ENCODE measurements around the gene NDRG3.

DNA sequence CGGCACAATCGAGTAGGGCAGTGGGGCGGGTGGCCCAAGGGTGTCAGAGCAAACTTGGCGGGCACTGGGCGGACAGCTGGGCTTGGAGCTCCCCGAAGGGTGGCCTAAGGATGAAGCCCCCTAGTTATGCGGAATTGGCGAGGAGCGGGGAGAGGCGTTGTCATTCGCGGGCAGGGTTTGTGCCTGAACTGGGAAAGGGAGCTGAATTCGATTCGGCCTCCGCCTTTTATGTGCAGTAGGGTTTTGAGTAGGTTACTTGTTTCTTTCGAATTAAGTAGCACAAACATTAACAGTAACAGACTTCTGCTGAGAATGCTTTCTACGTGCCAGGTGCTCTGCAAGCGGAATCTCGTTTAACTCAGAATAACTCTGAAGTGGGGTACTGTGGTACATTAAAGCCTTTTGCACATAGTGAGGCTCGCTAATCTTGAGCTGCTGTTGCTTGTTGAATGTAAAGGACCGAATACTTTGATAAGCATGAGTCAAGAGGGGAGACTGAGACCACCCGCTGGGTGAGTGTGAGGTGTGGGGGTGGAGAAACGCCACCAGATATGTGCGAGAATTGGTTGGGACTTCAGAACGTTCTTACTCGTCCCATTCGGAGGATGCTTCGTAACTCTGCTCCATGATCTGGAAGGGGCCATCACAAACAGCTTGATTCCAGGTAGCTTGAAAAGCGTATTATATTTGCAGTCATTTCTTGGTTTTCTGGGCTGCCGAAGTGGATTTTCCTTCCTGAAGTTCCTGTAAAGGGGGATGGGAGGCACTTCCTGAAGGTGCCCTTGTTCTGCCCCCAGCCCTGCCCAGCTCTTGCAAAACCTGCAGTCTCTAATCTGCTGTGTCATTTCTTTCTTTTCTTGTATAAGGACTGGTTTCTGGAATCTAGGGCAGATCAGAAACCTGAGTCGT, 139.5 kb downstream of the NDRG3 start:
- TF ChIP-seq, protein P1, sequence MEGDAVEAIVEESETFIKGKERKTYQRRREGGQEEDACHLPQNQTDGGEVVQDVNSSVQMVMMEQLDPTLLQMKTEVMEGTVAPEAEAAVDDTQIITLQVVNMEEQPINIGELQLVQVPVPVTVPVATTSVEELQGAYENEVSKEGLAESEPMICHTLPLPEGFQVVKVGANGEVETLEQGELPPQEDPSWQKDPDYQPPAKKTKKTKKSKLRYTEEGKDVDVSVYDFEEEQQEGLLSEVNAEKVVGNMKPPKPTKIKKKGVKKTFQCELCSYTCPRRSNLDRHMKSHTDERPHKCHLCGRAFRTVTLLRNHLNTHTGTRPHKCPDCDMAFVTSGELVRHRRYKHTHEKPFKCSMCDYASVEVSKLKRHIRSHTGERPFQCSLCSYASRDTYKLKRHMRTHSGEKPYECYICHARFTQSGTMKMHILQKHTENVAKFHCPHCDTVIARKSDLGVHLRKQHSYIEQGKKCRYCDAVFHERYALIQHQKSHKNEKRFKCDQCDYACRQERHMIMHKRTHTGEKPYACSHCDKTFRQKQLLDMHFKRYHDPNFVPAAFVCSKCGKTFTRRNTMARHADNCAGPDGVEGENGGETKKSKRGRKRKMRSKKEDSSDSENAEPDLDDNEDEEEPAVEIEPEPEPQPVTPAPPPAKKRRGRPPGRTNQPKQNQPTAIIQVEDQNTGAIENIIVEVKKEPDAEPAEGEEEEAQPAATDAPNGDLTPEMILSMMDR (IDR thresholded peaks at IDR 0.05): no peak
- TF ChIP-seq POLR2A (IDR thresholded peaks at IDR 0.05) (no peak), POLR2AphosphoS5 (IDR thresholded peaks at IDR 0.05; ENCODE audit: insufficient read depth in 1 of 2, low read depth in 1 of 2) (no peak)

All from vagina (tissue), 2 donors.